ENCODE measurements around the gene ROBO4. TPM values are rescaled to one million over a fixed set of nuclear protein-coding genes. Genes with fewer than 3 reads are reported as not detected.

Gene ROBO4
- total RNA-seq, 1 donor from 2014 or later, result 75.0 TPM

DNA sequence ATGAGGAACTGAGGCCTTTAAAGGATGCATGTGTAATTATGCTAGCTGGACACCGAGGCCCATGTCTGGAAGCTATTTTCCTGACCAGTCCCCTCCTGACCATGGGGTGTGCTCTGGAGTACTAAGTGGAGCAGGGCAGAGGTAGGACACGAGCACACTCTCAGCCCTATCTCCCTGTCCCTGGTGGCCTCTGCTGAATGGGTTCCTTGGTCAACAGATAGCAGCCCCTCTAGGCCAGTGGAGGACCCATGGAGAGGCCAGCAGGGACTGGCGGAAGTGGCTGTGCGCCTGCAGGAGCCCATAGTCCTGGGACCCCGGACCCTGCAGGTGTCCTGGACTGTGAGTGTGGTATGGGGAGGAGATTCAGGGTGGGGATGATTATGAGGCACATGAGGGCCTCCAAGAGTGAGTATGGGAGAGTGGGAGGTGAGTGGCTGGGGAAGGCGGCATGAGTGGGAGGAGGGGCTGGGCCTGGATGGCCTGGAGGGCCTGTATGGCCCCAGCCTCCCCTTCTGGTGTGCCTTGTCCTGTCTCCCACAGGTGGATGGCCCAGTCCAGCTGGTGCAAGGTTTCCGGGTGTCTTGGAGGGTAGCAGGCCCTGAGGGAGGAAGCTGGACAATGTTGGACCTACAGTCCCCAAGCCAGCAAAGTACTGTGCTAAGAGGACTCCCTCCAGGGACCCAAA lies 23.0 kb downstream of the ROBO4 start:
- TF ChIP-seq, protein P1, sequence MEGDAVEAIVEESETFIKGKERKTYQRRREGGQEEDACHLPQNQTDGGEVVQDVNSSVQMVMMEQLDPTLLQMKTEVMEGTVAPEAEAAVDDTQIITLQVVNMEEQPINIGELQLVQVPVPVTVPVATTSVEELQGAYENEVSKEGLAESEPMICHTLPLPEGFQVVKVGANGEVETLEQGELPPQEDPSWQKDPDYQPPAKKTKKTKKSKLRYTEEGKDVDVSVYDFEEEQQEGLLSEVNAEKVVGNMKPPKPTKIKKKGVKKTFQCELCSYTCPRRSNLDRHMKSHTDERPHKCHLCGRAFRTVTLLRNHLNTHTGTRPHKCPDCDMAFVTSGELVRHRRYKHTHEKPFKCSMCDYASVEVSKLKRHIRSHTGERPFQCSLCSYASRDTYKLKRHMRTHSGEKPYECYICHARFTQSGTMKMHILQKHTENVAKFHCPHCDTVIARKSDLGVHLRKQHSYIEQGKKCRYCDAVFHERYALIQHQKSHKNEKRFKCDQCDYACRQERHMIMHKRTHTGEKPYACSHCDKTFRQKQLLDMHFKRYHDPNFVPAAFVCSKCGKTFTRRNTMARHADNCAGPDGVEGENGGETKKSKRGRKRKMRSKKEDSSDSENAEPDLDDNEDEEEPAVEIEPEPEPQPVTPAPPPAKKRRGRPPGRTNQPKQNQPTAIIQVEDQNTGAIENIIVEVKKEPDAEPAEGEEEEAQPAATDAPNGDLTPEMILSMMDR (IDR thresholded peaks at IDR 0.05), result no peak
- H3K36me3 ChIP-seq, result no peaks in the 10 kb centered on the region
- intact Hi-C loops (cut with DNase I), result no loop called here
- H3K27me3 ChIP-seq, result peaks cover 33% of the 10 kb centered on the region
- DNase-seq, result peak; percentile 62
- no peak overlapping the region for H3K27ac ChIP-seq
- H3K4me1 ChIP-seq, result peaks cover 6% of the 10 kb centered on the region
- no peaks in the 10 kb centered on the region for H3K9me3 ChIP-seq
- ATAC-seq, result no peak
- no peak overlapping the region for H3K4me3 ChIP-seq

- Histone ChIP-seq H3K9me3 (no peaks in the 10 kb centered on the region), H3K4me3 (no peak overlapping the region), H3K4me1 (peaks cover 6% of the 10 kb centered on the region), H3K36me3 (no peaks in the 10 kb centered on the region), H3K27me3 (peaks cover 41% of the 10 kb centered on the region), H3K27ac (no peak overlapping the region)
- DNase-seq (no peak), ATAC-seq (no peak)
- intact Hi-C loops (cut with DNase I), result no loop called here
- TF ChIP-seq, protein P1 (IDR thresholded peaks at IDR 0.05), result no peak
Measured at GRCh38 chr11:124873951-124874350, 23.7 kb downstream of the ROBO4 start.

GRCh38 chr11:124872741-124873140 lies 24.9 kb downstream of the ROBO4 start:
- Histone ChIP-seq H3K36me3 (no peaks in the 10 kb centered on the region), H3K27me3 (peaks cover 53% of the 10 kb centered on the region), H3K4me1 (peaks cover under 1% of the 10 kb centered on the region), H3K4me3 (no peak overlapping the region), H3K27ac (no peak overlapping the region), H3K9me3 (no peaks in the 10 kb centered on the region)
- DNase-seq (no peak), ATAC-seq (no peak)
- intact Hi-C loops (cut with DNase I), result no loop called here
- TF ChIP-seq, protein P1 (IDR thresholded peaks at IDR 0.05), result no peak

DNA sequence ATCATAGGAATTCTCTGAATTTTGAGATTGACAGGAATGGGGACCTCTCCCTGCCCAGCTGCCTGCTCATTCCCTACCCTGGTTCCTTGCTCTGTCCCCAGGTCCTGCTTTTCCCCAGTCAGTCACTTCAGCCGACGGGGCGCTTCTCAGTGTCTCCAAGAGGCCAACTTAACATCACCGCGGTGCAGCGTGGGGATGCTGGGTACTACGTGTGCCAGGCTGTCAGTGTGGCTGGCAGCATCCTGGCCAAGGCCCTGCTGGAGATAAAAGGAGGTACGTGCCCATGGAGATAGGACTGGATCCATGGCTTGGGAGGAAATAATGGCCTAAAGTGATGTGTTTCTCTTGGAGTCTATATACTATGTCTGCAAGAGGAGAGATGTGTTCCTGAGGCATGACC lies 25.4 kb downstream of the ROBO4 start:
- H3K27ac ChIP-seq, result no peak overlapping the region
- no peak for ATAC-seq
- no peak for DNase-seq
- peaks cover 54% of the 10 kb centered on the region for H3K27me3 ChIP-seq
- intact Hi-C loops (cut with DNase I), result no loop called here
- H3K9me3 ChIP-seq, result no peaks in the 10 kb centered on the region
- H3K36me3 ChIP-seq, result no peaks in the 10 kb centered on the region
- TF ChIP-seq, protein P1 (IDR thresholded peaks at IDR 0.05), result no peak
- no peaks in the 10 kb centered on the region for H3K4me1 ChIP-seq
- H3K4me3 ChIP-seq, result no peak overlapping the region

DNA sequence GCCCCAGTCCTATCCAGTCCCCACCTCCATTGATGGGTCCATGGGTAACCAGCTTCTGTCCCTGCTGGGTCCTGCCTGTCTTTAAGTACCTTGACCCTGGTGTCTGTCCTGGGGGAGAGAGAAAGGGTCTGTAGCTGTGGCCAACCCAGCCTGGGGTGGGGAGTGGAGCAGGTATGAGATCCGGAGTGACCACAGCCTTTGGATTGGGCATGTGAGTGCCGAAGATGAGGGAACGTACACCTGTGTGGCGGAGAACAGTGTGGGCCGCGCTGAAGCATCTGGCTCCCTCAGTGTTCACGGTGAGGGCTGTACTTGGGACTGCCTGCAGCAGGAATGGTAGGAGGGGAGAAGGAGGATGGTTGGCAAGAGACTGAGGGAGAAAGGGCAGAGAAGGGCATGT lies 27.2 kb downstream of the ROBO4 start:
- Histone ChIP-seq H3K4me3 (no peak overlapping the region), H3K27ac (no peak overlapping the region), H3K36me3 (no peaks in the 10 kb centered on the region), H3K4me1 (peaks cover 13% of the 10 kb centered on the region), H3K27me3 (peaks cover 73% of the 10 kb centered on the region), H3K9me3 (no peaks in the 10 kb centered on the region)
- ATAC-seq, result no peak
- no peak for DNase-seq
- TF ChIP-seq, protein P1 (IDR thresholded peaks at IDR 0.05), result no peak
- intact Hi-C loops (cut with DNase I), result no loop called here

Data from upper lobe of right lung (tissue), 1 donor.